Body of pancreas (tissue), 4 donors: Measurements from ENCODE around the gene SMIM32. TPM values are rescaled to one million over a fixed set of nuclear protein-coding genes. Genes with fewer than 3 reads are reported as not detected.

Experiments used
- ATAC-seq: fragments of 150-250 bp; one replicate; pipeline ENCODE4 v1.9.1; 2016
- DNase-seq, 4 donors: peaks; one replicate each; pipeline ENCODE4 v3.0.0-alpha.2; 2019
- H3K27ac ChIP-seq, 4 donors: fragments of 200-600 bp; sonication (generic); 1 replicate in 3 of 4; 2 replicates in 1 of 4; pipeline versions ENCODE4 v1.5.1 to v1.6.1; 2016 to 2019; ENCODE audit warnings: mild to moderate bottlenecking in 1 of 4, mixed read lengths in 1 of 4, moderate library complexity in 1 of 4
- H3K27me3 ChIP-seq, 2 donors: fragments of 200-600 bp; sonication (generic); one replicate each; pipeline ENCODE4 v1.6.0; 2016; ENCODE audit warnings: mild to moderate bottlenecking in 1 of 2
- H3K36me3 ChIP-seq, 2 donors: fragments of 200-600 bp; sonication (generic); replicated peaks in 1 of 2; 2 replicates each; pipeline ENCODE4 v1.5.1; 2016; ENCODE audit warnings: low read depth in 2 of 2; ENCODE audit not compliant: insufficient read depth in 1 of 2
- H3K4me1 ChIP-seq: fragments of 200-600 bp; sonication (generic); one replicate; pipeline ENCODE4 v1.6.0; 2016
- H3K4me3 ChIP-seq, 2 donors: fragments of 200-600 bp; sonication (generic); 1 replicate in 1 of 2; 2 replicates in 1 of 2; pipeline ENCODE4 v1.5.1; 2016 to 2019
- H3K9me3 ChIP-seq, 3 donors: fragments of 200-600 bp; sonication (generic); 1 replicate in 2 of 3; 2 replicates in 1 of 3; pipeline ENCODE4 v1.5.1; 2016
- CTCF ChIP-seq, 7 experiments: fragments of 450-650 bp in 4 of 7; fragments of 200-600 bp in 3 of 7; sonication (generic) in 3 of 7; IDR thresholded peaks; one replicate each; pipeline ENCODE4 v1.5.1; 2016 to 2019; ENCODE audit warnings: antibody characterized with exemption in 7 of 7
- POLR2A ChIP-seq, 3 donors: fragments of 450-650 bp; IDR thresholded peaks; one replicate each; pipeline ENCODE4 v1.6.1; 2016; ENCODE audit warnings: antibody characterized with exemption in 3 of 3, mild to moderate bottlenecking in 2 of 3
- WGBS, 2 donors: methylation state at CpG; one replicate each; pipeline ENCODE4 v1.1.5; 2017; 5-methylcytosine and 5-hydroxymethylcytosine counted together
- intact Hi-C: fragments of 100-400 bp; cut with DNase I; formaldehyde crosslinking; loops from one replicate; pipeline ENCODE4 v1.15.1; 2023
- total RNA-seq, 2 donors: library from RNA; depleted of rRNA; stranded (reverse); fragments of >200 nt; gene quantifications; one replicate each; pipeline ENCODE4 v1.1.0, GENCODE V29; 2016

The SMIM32 gene
- total RNA-seq, 2 donors from 2014 or later: 0.78 TPM; not detected in 1

- H3K36me3 ChIP-seq: no peaks in the 10 kb centered on the region
- H3K27me3 ChIP-seq: no peaks in the 10 kb centered on the region
- DNase-seq (no peak), ATAC-seq (no peak)
- H3K9me3 ChIP-seq: no peaks in the 10 kb centered on the region
- no peak for TF ChIP-seq POLR2A (IDR thresholded peaks at IDR 0.05)
- TF ChIP-seq CTCF (IDR thresholded peaks at IDR 0.05): no peak
- WGBS, 2 donors: 85 to 88% methylated on average over 8 of the region's 8 CpGs
- intact Hi-C loops: no loop called here
- H3K4me3 ChIP-seq: no peak overlapping the region
- H3K27ac ChIP-seq: no peak overlapping the region
- no peaks in the 10 kb centered on the region for H3K4me1 ChIP-seq
Measured at GRCh38 chr5:136205061-136205702, 12.2 kb upstream of the SMIM32 start.

- no peak for TF ChIP-seq CTCF (IDR thresholded peaks at IDR 0.05)
- no peak for TF ChIP-seq POLR2A (IDR thresholded peaks at IDR 0.05)
- intact Hi-C loops: no loop called here
- 82 to 84% methylated on average over 6 of the region's 6 CpGs for WGBS, 2 donors
Measured at GRCh38 chr5:136203303-136203922, 10.5 kb upstream of the SMIM32 start.

GRCh38 chr5:136202469-136203205 lies 9.7 kb upstream of the SMIM32 start:
- intact Hi-C loops: no loop called here
- no peaks in the 10 kb centered on the region for H3K9me3 ChIP-seq
- no peak overlapping the region for H3K27ac ChIP-seq
- no peaks in the 10 kb centered on the region for H3K36me3 ChIP-seq
- no peak overlapping the region for H3K4me3 ChIP-seq
- ATAC-seq: no peak
- H3K4me1 ChIP-seq: no peaks in the 10 kb centered on the region
- no peak for TF ChIP-seq POLR2A (IDR thresholded peaks at IDR 0.05)
- TF ChIP-seq CTCF (IDR thresholded peaks at IDR 0.05): no peak
- no peak for DNase-seq
- 27 to 31% methylated on average over 13 of the region's 13 CpGs for WGBS, 2 donors
- no peaks in the 10 kb centered on the region for H3K27me3 ChIP-seq

More at GRCh38 chr5:136203303-136203922, 10.5 kb upstream of the SMIM32 start:
- Histone ChIP-seq H3K9me3 (no peaks in the 10 kb centered on the region), H3K4me1 (no peaks in the 10 kb centered on the region), H3K27ac (no peak overlapping the region), H3K27me3 (no peaks in the 10 kb centered on the region), H3K4me3 (no peak overlapping the region), H3K36me3 (no peaks in the 10 kb centered on the region)
- DNase-seq: no peak
- ATAC-seq: no peak

- WGBS, 2 donors: 38 to 50% methylated on average over 3 to 4 of the region's 4 CpGs
- TF ChIP-seq POLR2A (IDR thresholded peaks at IDR 0.05) (no peak), CTCF (IDR thresholded peaks at IDR 0.05) (no peak)
- Histone ChIP-seq H3K36me3 (no peaks in the 10 kb centered on the region), H3K27me3 (no peaks in the 10 kb centered on the region), H3K9me3 (no peaks in the 10 kb centered on the region), H3K4me3 (no peak overlapping the region), H3K4me1 (no peaks in the 10 kb centered on the region), H3K27ac (no peak overlapping the region)
- no peak for ATAC-seq
- no peak for DNase-seq
- intact Hi-C loops: no loop called here
Measured at GRCh38 chr5:136201870-136202269, 8.9 kb upstream of the SMIM32 start.
